Pulmonary artery endothelial cell (primary cell): ENCODE data around the gene KDM4D. TPM values are rescaled to one million over a fixed set of nuclear protein-coding genes. Genes with fewer than 3 reads are reported as not detected.
"Not testable (repeated sequence)": the region's sequence is repeated elsewhere in the genome, so short reads cannot be mapped to it uniquely, and the experiment has no call there.

Experiments used
- DNase-seq: peaks from one replicate; pipeline ENCODE4 v3.0.0-alpha.2; 2011; ENCODE audit warnings: low read depth, low spot score
- total RNA-seq: library from RNA; depleted of rRNA; stranded (reverse); fragments of >200 nt; gene quantifications from 2 replicates; pipeline ENCODE4 v1.2.3, GENCODE V29; 2014

KDM4D gene
- total RNA-seq, 1 donor from 2014 or later, result 0.73 TPM

- DNase-seq, result no peak
Measured at GRCh38 chr11:95033051-95033450, 59.5 kb downstream of the KDM4D start.

- DNase-seq, result no peak
Measured at GRCh38 chr11:95035316-95035715, 61.8 kb downstream of the KDM4D start.

GRCh38 chr11:95037356-95038035 lies 64.0 kb downstream of the KDM4D start:
- not testable (repeated sequence) for DNase-seq

- no peak for DNase-seq
Measured at GRCh38 chr11:95042239-95042638, 68.7 kb downstream of the KDM4D start.

- DNase-seq, result no peak
Measured at GRCh38 chr11:95042906-95043305, 69.4 kb downstream of the KDM4D start.

GRCh38 chr11:95044010-95044409 lies 70.5 kb downstream of the KDM4D start:
- no peak for DNase-seq

- DNase-seq, result no peak
Measured at GRCh38 chr11:95045812-95046211, 72.3 kb downstream of the KDM4D start.

Other genes with a start within 250 kb of the KDM4D start
- gene AMOTL1, start 205.4 kb upstream of the KDM4D start, total RNA-seq, result 46.2 and 49.5 TPM in 2 replicates
- gene CWC15, start 153 bp upstream of the KDM4D start, total RNA-seq, result 36.7 and 40.3 TPM in 2 replicates
- gene KDM4E, start 51.5 kb downstream of the KDM4D start, total RNA-seq, result not detected in 2 replicates
- not detected in 2 replicates for gene KDM4F, start 75.7 kb downstream of the KDM4D start, total RNA-seq
- gene SRSF8, start 93.2 kb downstream of the KDM4D start, total RNA-seq, result 17.6 and 19.1 TPM in 2 replicates
- 29.3 and 58.3 TPM in 2 replicates for gene ENDOD1, start 116.1 kb downstream of the KDM4D start, total RNA-seq